ENCODE results near the gene GTF2A1L. TPM values are rescaled to one million over a fixed set of nuclear protein-coding genes. Genes with fewer than 3 reads are reported as not detected.

The GTF2A1L gene
- total and polyA plus RNA-seq, 3 donors from 2014 or later, result 24.4 to 99.0 (median 36.1) TPM

DNA sequence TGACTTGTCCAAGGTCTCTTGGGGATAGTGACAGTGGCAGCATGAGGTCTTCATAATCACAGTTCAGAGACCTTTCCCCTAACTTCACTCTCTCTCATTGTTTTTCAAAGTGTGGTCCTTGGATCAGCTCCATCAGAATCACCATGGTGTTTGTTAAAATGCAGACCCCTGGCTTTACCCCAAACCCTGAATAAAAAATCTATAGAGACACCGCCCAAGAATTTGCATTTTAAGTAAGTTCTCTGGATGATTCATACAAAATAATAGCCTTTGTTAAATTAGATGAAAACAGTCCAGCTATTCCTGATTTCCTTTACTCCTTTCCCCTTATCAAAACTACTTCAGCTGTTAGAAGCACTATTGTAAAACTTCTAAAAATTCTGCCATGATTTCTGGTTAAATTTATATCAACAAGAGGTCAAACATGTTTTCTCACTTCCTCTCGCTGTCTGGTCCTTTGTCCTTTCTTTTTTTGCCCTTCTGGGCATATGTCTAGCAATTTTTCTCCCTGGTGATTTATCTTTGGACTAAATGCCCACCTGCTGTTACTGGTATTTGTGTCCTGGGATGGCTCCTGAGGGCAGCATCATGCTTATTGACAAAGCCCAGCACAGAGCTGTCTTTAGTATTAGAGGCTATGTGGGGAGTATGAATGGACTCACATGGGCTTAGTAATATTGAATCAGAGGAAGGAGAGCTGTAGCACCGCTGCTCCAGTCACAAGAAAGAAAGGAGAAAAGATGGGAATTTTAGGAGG, 74.5 kb downstream of the GTF2A1L start:
- no peak for DNase-seq
- Histone ChIP-seq H3K4me3 (no peak overlapping the region), H3K27ac (no peak overlapping the region), H3K9me3 (no peaks in the 10 kb centered on the region), H3K27me3 (no peaks in the 10 kb centered on the region), H3K4me1 (no peaks in the 10 kb centered on the region), H3K36me3 (ENCODE audit: low read depth, missing control alignments) (no peaks in the 10 kb centered on the region)
- TF ChIP-seq, protein P1, sequence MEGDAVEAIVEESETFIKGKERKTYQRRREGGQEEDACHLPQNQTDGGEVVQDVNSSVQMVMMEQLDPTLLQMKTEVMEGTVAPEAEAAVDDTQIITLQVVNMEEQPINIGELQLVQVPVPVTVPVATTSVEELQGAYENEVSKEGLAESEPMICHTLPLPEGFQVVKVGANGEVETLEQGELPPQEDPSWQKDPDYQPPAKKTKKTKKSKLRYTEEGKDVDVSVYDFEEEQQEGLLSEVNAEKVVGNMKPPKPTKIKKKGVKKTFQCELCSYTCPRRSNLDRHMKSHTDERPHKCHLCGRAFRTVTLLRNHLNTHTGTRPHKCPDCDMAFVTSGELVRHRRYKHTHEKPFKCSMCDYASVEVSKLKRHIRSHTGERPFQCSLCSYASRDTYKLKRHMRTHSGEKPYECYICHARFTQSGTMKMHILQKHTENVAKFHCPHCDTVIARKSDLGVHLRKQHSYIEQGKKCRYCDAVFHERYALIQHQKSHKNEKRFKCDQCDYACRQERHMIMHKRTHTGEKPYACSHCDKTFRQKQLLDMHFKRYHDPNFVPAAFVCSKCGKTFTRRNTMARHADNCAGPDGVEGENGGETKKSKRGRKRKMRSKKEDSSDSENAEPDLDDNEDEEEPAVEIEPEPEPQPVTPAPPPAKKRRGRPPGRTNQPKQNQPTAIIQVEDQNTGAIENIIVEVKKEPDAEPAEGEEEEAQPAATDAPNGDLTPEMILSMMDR (IDR thresholded peaks at IDR 0.05), result no peak
- no peak for TF ChIP-seq POLR2A (IDR thresholded peaks at IDR 0.05)
- WGBS, 2 donors, result 79 to 86% methylated on average over 3 of the region's 3 CpGs
- intact Hi-C loops (cut with DNase I; ENCODE audit: low total_unique reads), result no loop called here

DNA sequence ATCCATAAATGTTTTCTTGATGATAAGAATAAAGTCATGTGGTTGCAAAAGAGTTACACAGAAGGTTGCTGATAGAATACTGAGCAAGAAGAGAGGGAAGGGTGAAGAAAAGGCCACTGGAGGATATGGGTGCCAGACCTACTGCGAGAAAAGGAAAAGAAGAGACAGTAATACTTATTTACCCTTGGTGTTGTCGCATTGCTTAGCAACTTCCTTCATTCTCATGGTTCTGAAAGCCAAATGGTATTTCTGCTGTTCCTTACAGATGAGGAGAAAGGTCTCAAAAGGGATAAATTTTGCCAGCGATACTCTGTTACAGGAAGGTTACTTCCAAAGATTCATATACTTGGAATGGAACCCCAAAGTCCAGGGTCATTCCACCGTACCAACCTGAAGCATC, 75.4 kb downstream of the GTF2A1L start:
- Histone ChIP-seq H3K27ac (no peak overlapping the region), H3K27me3 (no peaks in the 10 kb centered on the region), H3K4me3 (no peak overlapping the region), H3K36me3 (ENCODE audit: low read depth, missing control alignments) (no peaks in the 10 kb centered on the region), H3K9me3 (no peaks in the 10 kb centered on the region), H3K4me1 (no peaks in the 10 kb centered on the region)
- DNase-seq, result no peak
- TF ChIP-seq POLR2A (IDR thresholded peaks at IDR 0.05), result no peak
- TF ChIP-seq, protein P1 (IDR thresholded peaks at IDR 0.05), result no peak
- intact Hi-C loops (cut with DNase I; ENCODE audit: low total_unique reads), result no loop called here
- WGBS, 2 donors, result 90 to 93% methylated on average over 4 of the region's 4 CpGs

DNA sequence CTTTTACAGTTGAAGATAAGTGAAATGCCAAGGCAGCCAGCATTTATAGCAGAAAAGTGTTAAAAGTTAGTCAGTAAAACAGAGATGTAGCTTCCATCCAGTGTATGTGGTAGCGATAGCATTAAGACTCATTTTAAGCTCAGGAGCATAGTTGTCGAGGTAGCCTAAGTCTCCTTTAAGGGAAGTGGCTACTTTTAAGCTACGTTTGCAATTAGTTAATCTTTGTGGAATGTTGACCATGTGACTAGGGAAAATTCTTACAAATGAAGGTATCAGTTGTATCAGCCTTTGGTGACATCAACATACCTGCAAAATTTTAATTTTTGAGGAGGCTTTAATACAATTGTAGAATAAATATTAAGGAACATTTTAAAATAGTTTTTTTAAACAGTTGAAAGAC, 76.0 kb downstream of the GTF2A1L start:
- H3K4me3 ChIP-seq, result no peak overlapping the region
- no peaks in the 10 kb centered on the region for H3K9me3 ChIP-seq
- intact Hi-C loops (cut with DNase I; ENCODE audit: low total_unique reads), result no loop called here
- H3K4me1 ChIP-seq, result no peaks in the 10 kb centered on the region
- no peak overlapping the region for H3K27ac ChIP-seq
- H3K36me3 ChIP-seq (ENCODE audit: low read depth, missing control alignments), result no peaks in the 10 kb centered on the region
- 49 to 56% methylated on average over 3 of the region's 3 CpGs for WGBS, 2 donors
- no peak for TF ChIP-seq POLR2A (IDR thresholded peaks at IDR 0.05)
- TF ChIP-seq, protein P1 (IDR thresholded peaks at IDR 0.05), result no peak
- H3K27me3 ChIP-seq, result no peaks in the 10 kb centered on the region
- DNase-seq, result no peak

DNA sequence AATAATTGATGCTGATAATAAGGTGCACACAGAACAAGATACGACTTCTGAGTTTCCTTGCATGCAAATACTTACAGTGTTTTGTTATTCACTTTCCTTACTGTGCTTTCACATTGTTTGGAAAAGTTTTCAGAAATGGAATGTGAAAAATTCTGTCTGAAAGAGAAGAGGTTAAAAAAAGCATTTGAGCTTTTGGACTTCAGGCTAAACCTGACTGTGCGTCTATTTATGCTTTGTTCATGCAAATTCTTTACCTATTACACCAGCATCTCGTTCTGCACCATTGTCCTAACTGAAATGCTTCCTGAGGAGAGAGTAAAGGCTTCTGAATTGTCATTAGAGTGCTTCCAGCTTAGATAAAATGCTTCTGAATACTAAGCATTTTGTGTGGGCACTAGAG, 76.5 kb downstream of the GTF2A1L start:
- no peaks in the 10 kb centered on the region for H3K9me3 ChIP-seq
- no peaks in the 10 kb centered on the region for H3K4me1 ChIP-seq
- 32 to 50% methylated on average over 3 of the region's 3 CpGs for WGBS, 2 donors
- H3K4me3 ChIP-seq, result no peak overlapping the region
- intact Hi-C loops (cut with DNase I; ENCODE audit: low total_unique reads), result no loop called here
- no peak for TF ChIP-seq POLR2A (IDR thresholded peaks at IDR 0.05)
- TF ChIP-seq, protein P1 (IDR thresholded peaks at IDR 0.05), result no peak
- no peaks in the 10 kb centered on the region for H3K27me3 ChIP-seq
- DNase-seq, result no peak
- H3K36me3 ChIP-seq (ENCODE audit: low read depth, missing control alignments), result no peaks in the 10 kb centered on the region
- no peak overlapping the region for H3K27ac ChIP-seq

DNA sequence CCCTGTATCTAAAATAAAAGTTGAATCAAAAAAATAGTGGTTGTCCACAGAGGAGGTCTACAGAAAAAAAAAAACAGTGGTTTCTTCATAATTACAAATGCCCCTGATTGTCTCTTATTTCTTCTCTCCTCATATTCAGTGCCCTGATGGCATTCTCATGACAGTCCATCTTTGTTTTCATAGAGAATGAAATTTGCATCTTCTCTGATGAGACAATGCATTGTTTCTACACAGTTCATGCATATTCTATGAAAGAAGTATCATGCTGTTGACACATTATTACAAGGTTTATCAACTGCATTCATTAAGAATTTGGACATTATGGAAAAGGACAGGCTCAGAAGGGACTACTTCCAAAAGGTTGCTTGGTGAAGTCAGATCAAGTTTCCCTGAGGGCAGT, 78.3 kb downstream of the GTF2A1L start:
- no peak overlapping the region for H3K27ac ChIP-seq
- H3K4me1 ChIP-seq, result no peaks in the 10 kb centered on the region
- H3K27me3 ChIP-seq, result no peaks in the 10 kb centered on the region
- no peak overlapping the region for H3K4me3 ChIP-seq
- H3K36me3 ChIP-seq (ENCODE audit: low read depth, missing control alignments), result no peaks in the 10 kb centered on the region
- no peak for DNase-seq
- H3K9me3 ChIP-seq, result no peaks in the 10 kb centered on the region
- intact Hi-C loops (cut with DNase I; ENCODE audit: low total_unique reads), result no loop called here
- TF ChIP-seq, protein P1 (IDR thresholded peaks at IDR 0.05), result no peak
- TF ChIP-seq POLR2A (IDR thresholded peaks at IDR 0.05), result no peak
